Measurements from ENCODE around the gene SYNPO.

The SYNPO gene

GRCh38 chr5:150658699-150659265, 18.3 kb downstream of the SYNPO start:
- no peak for DNase-seq (ENCODE audit: low read depth in 3 of 3)

DNA sequence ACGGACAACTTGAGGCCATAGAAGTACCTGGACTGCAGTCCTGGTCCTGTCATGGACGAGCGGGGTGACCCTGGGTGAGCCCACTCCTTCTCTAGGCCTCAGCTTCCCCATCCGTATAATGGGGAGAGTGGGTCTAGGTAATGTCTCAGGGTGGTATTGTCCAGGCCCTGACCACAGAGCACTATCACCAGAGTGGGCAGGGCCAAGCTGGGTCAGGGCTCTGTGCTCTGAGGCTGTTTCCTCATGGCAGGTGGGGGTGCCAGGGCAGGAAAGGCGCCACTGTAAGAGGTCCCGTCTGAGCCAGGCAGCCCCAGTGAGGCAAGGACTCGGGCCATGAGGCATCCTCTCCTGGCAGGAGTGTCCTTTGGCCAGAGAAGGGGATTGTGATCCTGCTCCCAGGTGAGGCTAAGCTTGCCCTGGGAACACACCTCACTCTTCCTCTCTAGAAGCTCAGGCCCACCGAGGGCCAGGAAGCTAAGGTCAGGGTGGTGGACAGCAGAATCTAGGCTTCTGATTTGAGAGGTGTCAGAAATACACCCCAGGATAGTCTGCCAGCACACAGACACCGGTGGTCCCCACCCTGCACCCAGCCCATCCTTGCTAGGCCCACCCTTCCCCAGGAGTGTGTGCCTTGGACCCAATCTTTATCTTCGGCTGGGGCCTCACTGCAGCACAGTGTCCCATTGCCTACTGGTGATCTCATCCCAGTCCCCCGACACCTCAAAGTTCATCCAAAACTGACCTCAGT, 19.1 kb downstream of the SYNPO start:
- DNase-seq (ENCODE audit: low read depth in 3 of 3) = no peak

DNA sequence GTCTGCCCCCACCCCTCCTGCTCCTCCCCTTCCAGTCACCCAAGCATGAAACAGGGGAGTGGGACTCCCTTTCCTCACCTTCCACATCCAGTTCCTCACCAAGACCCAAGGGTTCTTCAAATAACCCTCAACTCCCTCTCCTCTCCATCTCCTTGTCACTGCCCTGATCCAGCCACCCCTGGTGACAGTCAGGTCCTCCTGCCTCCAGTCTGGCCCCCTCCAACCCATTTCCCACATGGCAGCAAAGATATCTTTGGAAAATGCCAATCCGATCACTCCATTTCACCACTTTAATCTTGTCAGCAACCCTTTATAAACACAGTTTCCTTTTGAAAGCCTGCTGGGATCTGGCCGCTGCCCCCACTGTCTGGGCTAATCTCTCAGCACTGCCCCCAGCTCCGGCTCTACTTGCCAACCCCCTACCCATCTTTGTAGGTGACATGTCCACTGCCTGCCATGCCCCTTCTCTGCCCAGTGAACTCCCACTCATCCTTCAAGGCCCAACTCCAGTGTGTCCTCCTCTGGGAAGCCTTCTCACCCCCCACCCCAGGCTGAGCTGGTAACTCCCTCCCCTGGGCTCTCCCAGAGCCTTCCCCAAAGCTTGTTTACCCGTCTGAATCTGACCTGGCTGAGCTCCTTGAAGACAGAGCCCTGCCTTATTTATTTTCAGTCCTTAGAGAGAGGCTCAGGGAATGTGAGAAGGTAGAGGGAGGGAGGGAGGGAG, 19.8 kb downstream of the SYNPO start:
- DNase-seq (ENCODE audit: low read depth in 3 of 3) = no peak

DNA sequence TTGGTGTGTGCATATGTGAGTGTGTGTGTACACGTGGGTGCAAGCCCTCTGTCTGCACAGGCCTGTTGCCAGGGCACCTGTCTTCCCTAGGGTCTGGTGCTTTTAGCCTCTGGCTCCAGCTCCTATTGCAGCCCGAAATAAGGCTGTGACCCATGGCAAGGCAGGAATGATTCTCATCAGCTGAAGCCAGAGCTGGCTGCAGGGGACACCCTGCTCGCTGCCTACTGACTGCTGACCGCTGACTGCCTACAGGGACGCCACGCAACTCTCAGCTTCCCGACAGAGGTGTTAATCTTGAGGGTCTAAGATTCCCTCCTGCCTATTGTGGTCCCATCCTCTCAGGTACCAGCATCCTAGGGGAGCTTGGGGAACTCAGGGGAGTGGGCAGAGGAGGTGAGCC, 20.6 kb downstream of the SYNPO start, which contains the start of gene MYOZ3:
MYOZ3 (plus strand) TSS at position 166 of the 400 bp plus-strand sequence. CDS start 1,691 bp downstream, outside the sequence.
- DNase-seq (ENCODE audit: low read depth in 3 of 3) = no peak

DNA sequence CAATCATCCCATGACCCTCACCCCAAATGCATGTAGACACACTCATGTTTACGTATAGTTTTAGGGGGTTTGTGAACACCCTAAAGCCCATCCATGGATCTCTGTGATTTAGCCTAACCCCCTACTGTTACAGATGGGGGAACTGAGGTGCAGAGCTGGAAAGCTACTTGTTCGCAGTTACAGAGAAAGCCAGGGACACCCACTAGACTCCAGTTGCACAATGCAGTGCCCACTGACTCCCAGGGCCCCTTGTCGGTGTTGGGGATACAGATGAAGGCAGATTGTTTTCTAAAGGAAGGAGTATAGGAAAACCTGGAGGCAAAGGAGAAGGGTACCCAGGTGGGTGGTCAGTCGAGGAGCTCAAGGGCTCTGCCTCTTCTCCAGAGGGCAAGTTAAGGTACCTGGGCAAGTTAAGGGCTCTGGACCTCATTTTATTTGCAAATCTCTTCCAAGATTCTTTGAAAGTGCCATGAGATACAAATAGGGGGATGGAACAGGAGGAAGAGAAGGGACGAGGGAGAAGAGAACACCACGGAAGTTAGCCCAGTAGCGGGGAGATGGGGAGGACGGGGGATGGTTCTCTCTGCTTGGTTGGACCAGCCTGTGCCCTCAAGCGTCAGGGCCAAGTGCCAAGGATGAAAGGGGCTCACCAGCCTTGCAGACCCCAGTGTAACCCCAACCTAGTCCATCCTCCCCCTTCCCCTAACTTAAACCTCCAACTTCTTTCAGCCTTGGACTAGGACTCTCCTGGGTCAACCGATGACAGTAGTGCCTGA, 21.5 kb downstream of the SYNPO start:
- DNase-seq (ENCODE audit: low read depth in 3 of 3) = no peak

DNA sequence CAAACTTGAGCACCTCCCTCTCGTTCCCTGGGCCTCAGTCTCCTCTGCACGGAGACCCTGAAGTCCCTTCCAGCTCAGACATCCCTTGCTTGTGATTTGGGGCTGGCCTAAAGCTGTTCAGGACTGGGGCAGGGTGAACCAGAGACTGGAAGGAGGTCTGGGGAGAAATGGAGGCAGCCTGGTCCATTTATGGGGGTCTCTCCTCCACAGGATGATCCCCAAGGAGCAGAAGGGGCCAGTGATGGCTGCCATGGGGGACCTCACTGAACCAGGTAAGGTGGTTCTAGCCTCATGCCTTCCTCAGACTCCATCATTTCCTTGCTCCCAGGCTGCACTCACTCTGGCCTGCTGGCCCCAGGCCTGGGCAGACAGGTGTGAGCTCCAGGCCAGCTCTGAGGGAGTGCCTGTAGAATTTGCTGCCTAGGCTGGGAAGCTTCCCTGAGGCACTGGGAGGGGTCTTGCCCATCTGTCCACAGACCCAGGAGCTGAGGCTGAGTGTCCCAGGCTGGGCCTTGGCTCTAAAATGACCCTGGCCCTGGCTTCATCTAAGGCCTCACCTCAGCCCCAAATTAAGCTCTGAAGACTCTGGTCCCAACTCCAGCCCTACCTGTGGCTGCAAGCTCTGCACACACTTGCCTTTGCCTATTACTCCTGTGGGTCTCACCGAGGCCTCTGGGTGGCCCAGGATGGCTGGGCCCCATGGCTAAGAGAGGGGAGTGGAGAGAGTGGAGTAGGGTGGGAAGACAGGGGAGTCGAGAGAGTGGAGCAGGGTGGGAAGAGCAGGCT, 22.5 kb downstream of the SYNPO start:
- no peak for DNase-seq (ENCODE audit: low read depth in 3 of 3)

GRCh38 chr5:150663936-150664335, 23.5 kb downstream of the SYNPO start:
- DNase-seq (ENCODE audit: low read depth in 3 of 3) = no peak

- DNase-seq (ENCODE audit: low read depth in 3 of 3) = no peak
Observed at GRCh38 chr5:150665044-150665443, 24.6 kb downstream of the SYNPO start.

DNA sequence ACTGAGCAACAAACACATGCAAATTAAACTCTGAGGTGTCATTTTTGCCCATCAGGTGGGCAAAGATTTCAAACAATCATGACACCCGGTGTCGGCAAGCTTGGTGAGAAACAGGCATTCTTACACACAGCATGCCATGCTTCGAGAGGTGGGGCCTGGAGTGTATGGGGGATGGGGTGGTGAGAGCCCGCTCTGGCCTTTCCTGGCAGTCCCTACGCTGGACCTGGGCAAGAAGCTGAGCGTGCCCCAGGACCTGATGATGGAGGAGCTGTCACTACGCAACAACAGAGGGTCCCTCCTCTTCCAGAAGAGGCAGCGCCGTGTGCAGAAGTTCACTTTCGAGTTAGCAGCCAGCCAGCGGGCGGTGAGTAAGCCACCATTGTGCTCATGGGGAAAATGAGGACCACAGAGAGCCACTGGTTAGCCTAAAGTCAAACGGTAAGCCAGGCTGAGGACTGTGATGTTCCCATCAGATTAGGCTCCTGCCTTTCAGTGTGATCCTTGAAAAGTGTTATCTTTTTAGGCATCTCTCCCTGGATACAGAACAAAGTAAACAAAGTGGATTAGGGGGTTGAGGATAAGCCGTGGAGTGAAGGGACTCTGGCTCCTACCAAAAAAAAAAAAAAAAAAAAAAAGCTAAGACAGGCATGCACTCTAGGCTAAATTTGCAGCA, 30.0 kb downstream of the SYNPO start:
- no peak for DNase-seq (ENCODE audit: low read depth in 3 of 3)

DNA sequence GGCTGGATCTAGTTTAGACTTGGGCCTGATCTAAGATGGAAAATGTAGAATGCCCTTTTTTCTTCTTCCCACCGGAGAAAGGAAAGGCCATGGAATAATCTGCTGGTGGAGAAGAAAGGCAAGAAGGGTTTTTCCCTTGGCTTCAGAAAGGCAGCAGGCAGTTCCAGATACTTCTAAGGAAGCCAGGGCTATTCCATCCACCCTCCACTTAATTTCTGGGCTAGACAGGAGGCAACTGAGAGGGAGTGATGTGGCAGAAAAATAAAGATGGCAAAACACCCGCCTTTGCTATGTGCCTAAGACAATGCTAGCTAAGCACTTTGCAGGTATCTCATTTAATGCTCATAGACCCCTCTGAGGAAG, 30.5 kb downstream of the SYNPO start:
- no peak for DNase-seq (ENCODE audit: low read depth in 3 of 3)

GRCh38 chr5:150671509-150672236, 31.2 kb downstream of the SYNPO start:
- DNase-seq (ENCODE audit: low read depth in 3 of 3) = no peak

- DNase-seq (ENCODE audit: low read depth in 3 of 3) = no peak
Observed at GRCh38 chr5:150672237-150672883, 31.9 kb downstream of the SYNPO start.

- no peak for DNase-seq (ENCODE audit: low read depth in 3 of 3)
Observed at GRCh38 chr5:150672884-150673275, 32.4 kb downstream of the SYNPO start.

- no peak for DNase-seq (ENCODE audit: low read depth in 3 of 3)
Observed at GRCh38 chr5:150674341-150674821, 33.9 kb downstream of the SYNPO start.

DNA sequence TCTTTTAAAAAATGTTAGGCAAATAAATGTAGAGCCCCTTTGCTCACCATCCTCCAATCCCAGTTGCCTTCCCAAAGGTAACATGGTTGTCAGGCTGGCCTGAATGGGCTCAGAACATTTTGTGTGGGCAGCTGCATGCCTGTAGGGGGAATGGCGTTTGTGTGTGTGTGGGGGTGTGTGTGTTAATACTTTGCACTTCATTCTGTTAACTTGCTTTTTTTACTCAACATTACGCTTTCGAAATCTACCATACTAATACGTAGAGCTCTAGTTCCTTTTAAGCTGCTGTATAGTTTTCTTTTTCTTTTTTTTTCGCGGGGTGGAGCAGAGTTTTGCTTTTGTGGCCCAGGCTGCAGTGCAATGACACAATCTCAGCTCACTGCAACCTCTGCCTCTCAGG, 34.6 kb downstream of the SYNPO start:
- DNase-seq (ENCODE audit: low read depth in 3 of 3) = no peak

- no peak for DNase-seq (ENCODE audit: low read depth in 3 of 3)
Observed at GRCh38 chr5:150676578-150676977, 36.1 kb downstream of the SYNPO start.

GRCh38 chr5:150689120-150689519, 48.7 kb downstream of the SYNPO start:
- no peak for DNase-seq (ENCODE audit: low read depth in 3 of 3)

DNA sequence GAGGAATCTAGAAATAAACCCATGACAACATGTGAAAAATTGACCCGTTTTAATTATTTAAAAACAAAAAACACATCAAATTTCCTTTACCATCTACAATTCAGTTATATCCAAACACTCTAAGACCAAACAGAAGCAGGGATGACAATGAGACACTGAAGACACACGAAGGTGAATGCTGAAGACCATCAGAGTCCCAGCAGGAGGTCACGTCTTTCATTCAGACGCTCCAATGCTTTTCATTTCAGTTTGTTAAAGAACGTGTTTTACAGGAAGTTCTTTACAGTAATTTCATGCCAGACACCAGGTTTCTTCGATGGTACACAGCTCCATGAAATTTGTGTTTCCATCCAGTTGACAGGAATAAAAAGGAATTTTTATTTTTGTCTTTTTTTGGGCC, 50.3 kb downstream of the SYNPO start:
- DNase-seq (ENCODE audit: low read depth in 3 of 3) = no peak

- DNase-seq (ENCODE audit: low read depth in 3 of 3) = no peak
Observed at GRCh38 chr5:150692276-150692675, 51.8 kb downstream of the SYNPO start.

GRCh38 chr5:150694612-150695011, 54.2 kb downstream of the SYNPO start:
- DNase-seq (ENCODE audit: low read depth in 3 of 3) = no peak

All from stimulated activated CD4-positive, alpha-beta T cell treated with anti-CD3 and anti-CD28 coated beads, TNF-alpha, amount 100 ng/mL, for 4 hours (primary cell).